HCT116 (cell line): Measurements from ENCODE around the gene GABPB2. TPM values are rescaled to one million over a fixed set of nuclear protein-coding genes. Genes with fewer than 3 reads are reported as not detected.

Experiments used
- ATAC-seq: fragments of 200-7000 bp; cut with Tn5 transposase; 2 replicates; pipeline ENCODE4 v1.9.1; 2020; ENCODE audit warnings: mild to moderate bottlenecking, moderate library complexity
- BruUV-seq: library from RNA; stranded (reverse); fragments of 400-500 nt; replicated peaks from 2 replicates; lab custom pipeline; 2021; lab: Mats Ljungman, UMichigan
- CTCF ChIA-PET: fragments of 300-600 bp; sonication (Branson Sonifier 250); formaldehyde crosslinking; loops from one replicate; lab custom pipeline; 2021; ENCODE audit warnings: antibody characterized with exemption; lab: Charles Lee
- POLR2A ChIA-PET: fragments of 300-600, 350-600 bp; sonication (Branson Sonifier 250); formaldehyde crosslinking; loops from one replicate; lab custom pipeline; 2021; ENCODE audit warnings: antibody characterized with exemption; lab: Charles Lee
- RAD21 ChIA-PET, 2 experiments: fragments of 300-600 bp; sonication (Branson Sonifier 250); formaldehyde crosslinking; loops; one replicate each; lab custom pipeline; 2023; ENCODE audit warnings: low total read pairs in 2 of 2; ENCODE audit not compliant: uncharacterized antibody in 2 of 2, unreplicated experiment in 2 of 2, low non-redundant PET in 1 of 2; lab: Charles Lee
- DNase-seq: peaks from one replicate; pipeline ENCODE4 v3.0.0-alpha.2; 2010; ENCODE audit warnings: low read depth, low spot score
- H2AFZ ChIP-seq: fragments of 200-600 bp; shearing (Covaris generic), sonication (generic); 2 replicates; pipeline ENCODE4 v1.6.1; 2017; ENCODE audit warnings: low read depth, mixed run types, mixed read lengths, antibody characterized with exemption, low read length; ENCODE audit not compliant: poor library complexity, severe bottlenecking
- H3K27ac ChIP-seq: 2 replicates; pipeline ENCODE4 v1.5.1; 2012; ENCODE audit warnings: low read depth, low read length
- H3K27me3 ChIP-seq: fragments of 200-600 bp; sonication (generic); 2 replicates; pipeline ENCODE4 v1.6.1; 2016; ENCODE audit warnings: mixed run types, low read length, mixed read lengths; ENCODE audit not compliant: insufficient read depth
- H3K36me3 ChIP-seq, 2 experiments: fragments of 200-500 bp in 1 of 2; fragments of 200-600 bp in 1 of 2; sonication (Bioruptor generic) in 1 of 2; sonication (generic) in 1 of 2; 2 replicates each; pipeline versions ENCODE4 v1.5.1 to v1.6.1; 2014 to 2016; ENCODE audit warnings: low read length in 2 of 2, inconsistent platforms in 1 of 2, mixed read lengths in 1 of 2, mixed run types in 1 of 2; ENCODE audit not compliant: insufficient read depth in 2 of 2, control insufficient read depth in 1 of 2
- H3K4me1 ChIP-seq, 2 experiments: fragments of 200-600 bp in 1 of 2; sonication (generic) in 1 of 2; 2 replicates each; pipeline versions ENCODE4 v1.5.1 to v1.6.1; 2012 to 2017; ENCODE audit warnings: low read length in 2 of 2, inconsistent platforms in 1 of 2, mild to moderate bottlenecking in 1 of 2, mixed read lengths in 1 of 2, mixed run types in 1 of 2, moderate library complexity in 1 of 2; ENCODE audit not compliant: insufficient read depth in 2 of 2, control insufficient read depth in 1 of 2
- H3K4me2 ChIP-seq: fragments of 200-600 bp; sonication (generic); 2 replicates; pipeline ENCODE4 v1.6.1; 2017; ENCODE audit warnings: mixed run types, low read length, mixed read lengths
- H3K4me3 ChIP-seq, 2 experiments: fragments of 200-600 bp in 1 of 2; sonication (generic) in 1 of 2; replicated peaks in 1 of 2; 2 replicates each; pipeline ENCODE4 v1.5.1; 2011 to 2016; ENCODE audit warnings: low read length in 2 of 2, control low read depth in 1 of 2, low read depth in 1 of 2, mild to moderate bottlenecking in 1 of 2, mixed read lengths in 1 of 2, mixed run types in 1 of 2
- H3K79me2 ChIP-seq: fragments of 200-600 bp; sonication (generic); 2 replicates; pipeline ENCODE4 v1.6.1; 2017; ENCODE audit warnings: mild to moderate bottlenecking, mixed run types, low read length, moderate library complexity, mixed read lengths; ENCODE audit not compliant: insufficient read depth
- H3K9ac ChIP-seq: fragments of 200-600 bp; sonication (generic); 2 replicates; pipeline ENCODE4 v1.6.1; 2016; ENCODE audit warnings: low read length, mixed read lengths
- H3K9me2 ChIP-seq: fragments of 200-600 bp; sonication (generic), shearing (Covaris generic); 2 replicates; pipeline ENCODE4 v1.6.1; 2017; ENCODE audit warnings: mixed run types, mild to moderate bottlenecking, moderate library complexity; ENCODE audit not compliant: insufficient read depth
- H3K9me3 ChIP-seq, 2 experiments: fragments of 200-500 bp in 1 of 2; fragments of 200-600 bp in 1 of 2; sonication (Bioruptor generic) in 1 of 2; sonication (generic) in 1 of 2; 2 replicates each; pipeline ENCODE4 v1.6.1; 2014 to 2017; ENCODE audit warnings: low read length in 2 of 2, mixed read lengths in 2 of 2, inconsistent platforms in 1 of 2, low read depth in 1 of 2, mild to moderate bottlenecking in 1 of 2, mixed run types in 1 of 2, moderate library complexity in 1 of 2; ENCODE audit not compliant: control insufficient read depth in 1 of 2, insufficient read depth in 1 of 2
- H4K20me1 ChIP-seq: fragments of 200-600 bp; sonication (generic), shearing (Covaris generic); 2 replicates; pipeline ENCODE4 v1.6.1; 2017; ENCODE audit warnings: mixed run types, mild to moderate bottlenecking, moderate library complexity; ENCODE audit not compliant: insufficient read depth
- ATF3 ChIP-seq: IDR thresholded peaks from 2 replicates; pipeline ENCODE4 v1.6.1; 2012
- CBX3 ChIP-seq: IDR thresholded peaks from 2 replicates; pipeline ENCODE4 v1.6.1; 2012; ENCODE audit warnings: low read depth
- CEBPB ChIP-seq: IDR thresholded peaks from 2 replicates; pipeline ENCODE4 v1.6.1; 2012; ENCODE audit warnings: low read depth
- CTCF ChIP-seq, 3 experiments: fragments of 200-600 bp in 1 of 3; sonication (generic) in 1 of 3; IDR thresholded peaks in 2 of 3; conservative IDR thresholded peaks in 1 of 3; 2 replicates each; pipeline ENCODE4 v1.5.1; 2012 to 2017; ENCODE audit warnings: low read depth in 2 of 3, low read length in 2 of 3, antibody characterized with exemption in 1 of 3, borderline replicate concordance in 1 of 3, control low read depth in 1 of 3, mild to moderate bottlenecking in 1 of 3, mixed read lengths in 1 of 3, mixed run types in 1 of 3, moderate library complexity in 1 of 3; ENCODE audit not compliant: insufficient read depth in 1 of 3
- EZH2phosphoT487 ChIP-seq: fragments of 200-600 bp; IDR thresholded peaks from 2 replicates; pipeline ENCODE4 v1.6.1; 2018; ENCODE audit warnings: antibody characterized with exemption, borderline replicate concordance
- FOSL1 ChIP-seq: IDR thresholded peaks from 2 replicates; pipeline ENCODE4 v1.6.1; 2012; ENCODE audit warnings: low read depth
- POLR2A ChIP-seq: IDR thresholded peaks from 2 replicates; pipeline ENCODE4 v1.7.0; 2011; ENCODE audit warnings: borderline replicate concordance; ENCODE audit not compliant: insufficient read depth, insufficient read length; ENCODE audit errors: extremely low read depth
- POLR2AphosphoS5 ChIP-seq: IDR thresholded peaks from 2 replicates; pipeline ENCODE4 v1.6.1; 2011; ENCODE audit warnings: mild to moderate bottlenecking, low read depth, low read length, moderate library complexity
- RAD21 ChIP-seq: IDR thresholded peaks from 2 replicates; pipeline ENCODE4 v1.6.1; 2012; ENCODE audit warnings: low read depth, mild to moderate bottlenecking
- REST ChIP-seq: IDR thresholded peaks from 2 replicates; pipeline ENCODE4 v1.6.1; 2012; ENCODE audit warnings: low read depth
- SIN3A ChIP-seq: IDR thresholded peaks from 2 replicates; pipeline ENCODE4 v1.6.1; 2012; ENCODE audit warnings: low read depth
- SP1 ChIP-seq: IDR thresholded peaks from 2 replicates; pipeline ENCODE4 v1.6.1; 2012; ENCODE audit warnings: low read depth
- SRF ChIP-seq: IDR thresholded peaks from 2 replicates; pipeline ENCODE4 v1.6.1; 2012; ENCODE audit warnings: low read depth
- ZFX ChIP-seq: fragments of 450-650 bp; IDR thresholded peaks from 2 replicates; pipeline ENCODE4 v1.6.1; 2017
- ZNF274 ChIP-seq: fragments of 200-500 bp; sonication (Bioruptor generic); IDR thresholded peaks from 2 replicates; pipeline ENCODE4 v1.6.1; 2014; ENCODE audit warnings: mild to moderate bottlenecking, low read depth, low read length, inconsistent platforms
- intact Hi-C: fragments of 100-400 bp; cut with micrococcal nuclease; formaldehyde crosslinking; loops from 2 replicates; pipeline ENCODE4 v1.10.0; 2022
- total RNA-seq: library from RNA; stranded (reverse); gene quantifications from one replicate; pipeline ENCODE4 v1.2.1, GENCODE V29; 2021; ENCODE audit not compliant: unreplicated experiment

Gene GABPB2
- total RNA-seq, 1 experiment from 2014 or later = 7.7 TPM

GRCh38 chr1:151128800-151129199, 58.2 kb downstream of the GABPB2 start:
- Histone ChIP-seq H3K9ac (no peak overlapping the region), H3K79me2 (no peaks in the 10 kb centered on the region), H3K4me1 (no peaks in the 10 kb centered on the region), H2AFZ (no peak overlapping the region), H3K27ac (no peak overlapping the region), H3K9me2 (no peaks in the 10 kb centered on the region), H3K4me2 (no peak overlapping the region), H3K4me3 (no peak overlapping the region), H4K20me1 (no peaks in the 10 kb centered on the region), H3K27me3 (no peaks in the 10 kb centered on the region), H3K36me3 (no peaks in the 10 kb centered on the region), H3K9me3 (no peaks in the 10 kb centered on the region)
- no peak for ATAC-seq
- no peak for TF ChIP-seq SIN3A
- TF ChIP-seq SP1 = no peak
- TF ChIP-seq EZH2phosphoT487 = no peak
- TF ChIP-seq SRF = no peak
- no peak for TF ChIP-seq CEBPB
- TF ChIP-seq CTCF (IDR thresholded peaks at IDR 0.05 in 2 of 3, conservative IDR thresholded peaks at IDR 0.05 in 1 of 3; ENCODE audit: borderline replicate concordance in 1 of 3, insufficient read depth in 1 of 3, low read depth in 2 of 3, low read length in 2 of 3) = no peak
- no peak for TF ChIP-seq REST
- no peak for TF ChIP-seq FOSL1
- no peak for TF ChIP-seq CBX3
- no peak for TF ChIP-seq ATF3
- TF ChIP-seq POLR2AphosphoS5 = no peak
- TF ChIP-seq ZNF274 = no peak
- TF ChIP-seq POLR2A = no peak
- no peak for TF ChIP-seq RAD21
- no peak for TF ChIP-seq ZFX
- ChIA-PET RAD21 (no interaction called here), POLR2A (no interaction called here), CTCF (no interaction called here)
- intact Hi-C loops = no loop called here
- TSS peak; percentile 28 for BruUV-seq
- no peak for DNase-seq
